GM23338 (cell line): ENCODE measurements around the gene FDXACB1. TPM values are rescaled to one million over a fixed set of nuclear protein-coding genes. Genes with fewer than 3 reads are reported as not detected.
A peak's percentile ranks its signal among the peaks of the same experiment; 100 is the strongest.

ENCODE experiments used
- ATAC-seq: fragments of 200-7000 bp; cut with Tn5 transposase; 3 replicates; pipeline ENCODE4 v1.9.1; 2020
- DNase-seq: peaks from one replicate; pipeline ENCODE4 v3.0.0-alpha.2; 2015; ENCODE audit warnings: low spot score
- H2AFZ ChIP-seq: fragments of 200-600 bp; sonication (generic); 2 replicates; pipeline ENCODE4 v1.8.0; 2016; ENCODE audit warnings: antibody characterized with exemption, mild to moderate bottlenecking, moderate library complexity
- H3F3A ChIP-seq: fragments of 200-600 bp; sonication (generic); replicated peaks from 2 replicates; pipeline ENCODE4 v1.8.0; 2017; ENCODE audit warnings: antibody characterized with exemption, mixed run types, low read depth
- H3K27ac ChIP-seq: fragments of 200-600 bp; sonication (generic); 2 replicates; pipeline ENCODE4 v1.6.1; 2016; ENCODE audit warnings: low read depth
- H3K27me3 ChIP-seq: fragments of 200-600 bp; sonication (generic); 2 replicates; pipeline ENCODE4 v1.8.0; 2016; ENCODE audit warnings: mild to moderate bottlenecking, mixed run types, moderate library complexity; ENCODE audit not compliant: insufficient read depth
- H3K36me3 ChIP-seq: fragments of 200-600 bp; sonication (generic); 2 replicates; pipeline ENCODE4 v1.8.0; 2016; ENCODE audit warnings: mild to moderate bottlenecking; ENCODE audit not compliant: insufficient read depth
- H3K4me1 ChIP-seq: fragments of 200-600 bp; sonication (generic); 2 replicates; pipeline ENCODE4 v1.8.0; 2016; ENCODE audit warnings: mild to moderate bottlenecking, moderate library complexity; ENCODE audit not compliant: insufficient read depth
- H3K4me2 ChIP-seq: fragments of 200-600 bp; sonication (generic); 2 replicates; pipeline ENCODE4 v1.7.1; 2017; ENCODE audit warnings: mixed run types
- H3K4me3 ChIP-seq: fragments of 200-600 bp; sonication (generic); 2 replicates; pipeline ENCODE4 v1.6.1; 2016; ENCODE audit warnings: mixed run types
- H3K79me2 ChIP-seq: fragments of 200-600 bp; sonication (generic); replicated peaks from 2 replicates; pipeline ENCODE4 v1.8.0; 2017; ENCODE audit warnings: mild to moderate bottlenecking; ENCODE audit not compliant: insufficient read depth
- H3K9me2 ChIP-seq: fragments of 200-600 bp; sonication (generic); 2 replicates; pipeline ENCODE4 v1.8.0; 2017; ENCODE audit not compliant: insufficient read depth
- H4K20me1 ChIP-seq: fragments of 200-600 bp; sonication (generic); replicated peaks from 2 replicates; pipeline ENCODE4 v1.8.0; 2017; ENCODE audit warnings: mild to moderate bottlenecking; ENCODE audit not compliant: insufficient read depth
- H3K27ac Mint-ChIP-seq: 2 replicates; pipeline ENCODE4 v1.8.0; 2020; ENCODE audit warnings: inconsistent platforms, mild to moderate bottlenecking, moderate library complexity, mixed read lengths
- H3K27me3 Mint-ChIP-seq: 3 replicates; pipeline ENCODE4 v1.8.0; 2022; ENCODE audit warnings: low read depth, mild to moderate bottlenecking, moderate library complexity, mixed read lengths, inconsistent platforms; ENCODE audit not compliant: insufficient read depth, poor library complexity
- H3K36me3 Mint-ChIP-seq: 3 replicates; pipeline ENCODE4 v1.8.0; 2021; ENCODE audit warnings: low read depth, mild to moderate bottlenecking, inconsistent platforms, moderate library complexity, mixed read lengths
- H3K4me1 Mint-ChIP-seq: 3 replicates; pipeline ENCODE4 v1.8.0; 2020; ENCODE audit warnings: mild to moderate bottlenecking, inconsistent platforms, mixed read lengths
- H3K4me3 Mint-ChIP-seq: 3 replicates; pipeline ENCODE4 v1.8.0; 2021; ENCODE audit warnings: moderate library complexity, mild to moderate bottlenecking, inconsistent platforms, mixed read lengths
- H3K9me3 Mint-ChIP-seq: 3 replicates; pipeline ENCODE4 v1.8.0; 2020; ENCODE audit warnings: moderate library complexity, mild to moderate bottlenecking, inconsistent platforms, mixed read lengths
- CREB1 ChIP-seq: fragments of 250-450 bp; sonication (Bioruptor Pico); IDR thresholded peaks from 2 replicates; pipeline ENCODE4 v1.5.0; 2020; ENCODE audit warnings: low read depth, mild to moderate bottlenecking, moderate library complexity
- ETS1 ChIP-seq: IDR thresholded peaks from 2 replicates; pipeline ENCODE4 v1.6.1; 2016; ENCODE audit warnings: antibody characterized with exemption
- EZH2 ChIP-seq: fragments of 200-600 bp; sonication (generic); IDR thresholded peaks from one replicate; pipeline ENCODE4 v1.8.0; 2017; ENCODE audit warnings: antibody characterized with exemption, mild to moderate bottlenecking, low read depth; ENCODE audit not compliant: unreplicated experiment
- EZH2phosphoT487 ChIP-seq: fragments of 200-600 bp; sonication (generic); IDR thresholded peaks from one replicate; pipeline ENCODE4 v1.8.1; 2018; ENCODE audit warnings: antibody characterized with exemption; ENCODE audit not compliant: unreplicated experiment
- JUNB ChIP-seq: IDR thresholded peaks from one replicate; pipeline ENCODE4 v1.6.1; 2016; ENCODE audit warnings: antibody characterized with exemption; ENCODE audit not compliant: unreplicated experiment
- NANOG ChIP-seq: IDR thresholded peaks from 2 replicates; pipeline ENCODE4 v1.6.1; 2016; ENCODE audit warnings: antibody characterized with exemption, borderline replicate concordance
- POLR2AphosphoS5 ChIP-seq: IDR thresholded peaks from 2 replicates; pipeline ENCODE4 v1.6.1; 2016; ENCODE audit warnings: antibody characterized with exemption, low read depth
- REST ChIP-seq: IDR thresholded peaks from one replicate; pipeline ENCODE4 v1.6.1; 2018; ENCODE audit warnings: antibody characterized with exemption; ENCODE audit not compliant: unreplicated experiment
- STAT1 ChIP-seq: IDR thresholded peaks from one replicate; pipeline ENCODE4 v1.6.1; 2016; ENCODE audit warnings: antibody characterized with exemption; ENCODE audit not compliant: unreplicated experiment
- ZNF114 ChIP-seq: fragments of 250-450 bp; sonication (Bioruptor Pico); IDR thresholded peaks from 2 replicates; pipeline ENCODE4 v1.5.0; 2020; ENCODE audit warnings: mild to moderate bottlenecking, moderate library complexity
- polyA plus RNA-seq: library from polyadenylated mRNA; unstranded; fragments of >200 nt; fragmentation: Nextera tagmentation; extraction: Ambion mirVana; gene quantifications from 2 replicates; pipeline ENCODE4 v1.2.1, GENCODE V29; 2016
- total RNA-seq: library from RNA; depleted of rRNA; stranded (reverse); fragments of >200 nt; shearing (Covaris generic); gene quantifications from 2 replicates; pipeline ENCODE4 v1.2.3, GENCODE V29; 2014

Gene FDXACB1
- total and polyA plus RNA-seq, 2 experiments from 2014 or later = 1.6 to 2.4 TPM

GRCh38 chr11:111908639-111909305 lies 29.8 kb upstream of the FDXACB1 start (continued):
- no peak for TF ChIP-seq ETS1
- no peak for TF ChIP-seq NANOG
- TF ChIP-seq JUNB = no peak
- TF ChIP-seq STAT1 = no peak
- TF ChIP-seq EZH2 = no peak
- TF ChIP-seq EZH2phosphoT487 = no peak
- TF ChIP-seq CREB1 (CRISPR knock-in tag) = no peak
- no peak for TF ChIP-seq REST
- TF ChIP-seq POLR2AphosphoS5 = no peak

GRCh38 chr11:111906680-111907079 lies 27.7 kb upstream of the FDXACB1 start:
- TF ChIP-seq POLR2AphosphoS5 (no peak), ZNF114 (CRISPR knock-in tag) (no peak), JUNB (no peak), NANOG (no peak), ETS1 (no peak)
- Mint-ChIP-seq H3K4me1 (peaks cover 19% of the 10 kb centered on the region), H3K36me3 (no peaks in the 10 kb centered on the region), H3K9me3 (no peaks in the 10 kb centered on the region; the same call in 1 of the 3 replicates), H3K4me3 (no peak overlapping the region), H3K27ac (no peak overlapping the region), H3K27me3 (peaks cover 3% of the 10 kb centered on the region)
- H3K9me2 ChIP-seq = no peaks in the 10 kb centered on the region
- H3F3A ChIP-seq = no peaks in the 10 kb centered on the region
- no peaks in the 10 kb centered on the region for H3K79me2 ChIP-seq
- no peak for ATAC-seq
- no peaks in the 10 kb centered on the region for H3K27me3 ChIP-seq
- H3K4me2 ChIP-seq = no peak overlapping the region
- H4K20me1 ChIP-seq = no peaks in the 10 kb centered on the region
- H2AFZ ChIP-seq = peak overlapping the region; percentile 32; the same call in 1 of the 2 replicates
- H3K4me3 ChIP-seq = no peak overlapping the region
- H3K4me1 ChIP-seq = peaks cover 14% of the 10 kb centered on the region
- DNase-seq = no peak
- H3K36me3 ChIP-seq = no peaks in the 10 kb centered on the region
- H3K27ac ChIP-seq = no peak overlapping the region
